Measurements from ENCODE around the gene VWA8. TPM values are rescaled to one million over a fixed set of nuclear protein-coding genes. Genes with fewer than 3 reads are reported as not detected.
"Not testable (repeated sequence)": the region's sequence is repeated elsewhere in the genome, so short reads cannot be mapped to it uniquely, and the experiment has no call there.

The VWA8 gene
- total RNA-seq, 1 donor from 2014 or later: 49.3 TPM

DNA sequence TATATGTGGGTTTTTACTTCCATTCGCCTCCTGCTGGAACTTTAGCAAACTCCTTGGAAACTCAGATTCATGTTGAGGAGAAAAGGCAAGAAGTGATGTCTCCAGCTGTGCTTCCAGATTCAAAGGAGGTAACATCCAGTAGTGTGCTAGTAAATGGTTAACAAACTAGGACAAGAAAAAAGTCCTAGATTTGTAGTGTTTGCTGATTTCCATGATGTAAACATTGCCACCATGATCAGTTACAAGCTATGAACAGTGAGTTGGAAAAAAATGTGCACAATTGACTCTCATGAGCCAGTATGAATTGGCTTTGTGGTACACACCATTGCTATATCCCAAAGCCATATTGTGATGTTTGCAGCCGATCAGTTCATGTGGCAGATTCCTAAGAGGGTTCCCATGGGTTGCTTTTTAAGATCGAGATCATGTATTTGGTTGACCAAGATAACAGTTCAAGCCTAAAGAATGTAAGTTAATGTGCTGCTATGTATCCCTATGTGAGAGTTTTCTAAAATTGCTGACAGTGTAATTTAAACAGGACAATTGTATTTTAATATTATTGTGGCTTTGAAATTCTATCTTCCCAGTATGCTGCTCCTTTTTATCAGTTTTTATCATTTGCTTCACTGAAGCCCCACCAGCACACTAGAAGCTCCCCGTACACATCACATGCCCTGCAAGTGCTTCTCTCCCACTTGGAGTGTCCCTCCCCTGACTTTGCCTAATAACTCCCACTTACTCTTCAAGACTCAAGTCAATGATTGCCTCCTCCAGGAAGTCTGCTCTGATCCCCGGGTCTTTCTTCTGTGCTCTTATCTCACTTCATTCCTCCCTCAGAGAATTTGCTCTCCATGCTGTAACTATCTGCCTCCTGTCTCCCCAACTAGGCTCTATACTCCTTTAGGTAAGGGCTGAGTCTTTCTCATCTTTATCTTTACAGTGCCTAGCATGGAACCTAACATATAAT lies 355.3 kb downstream of the VWA8 start:
- DNase-seq (ENCODE audit: low spot score in 2 of 2) (no peak), FAIRE-seq (no peak)

DNA sequence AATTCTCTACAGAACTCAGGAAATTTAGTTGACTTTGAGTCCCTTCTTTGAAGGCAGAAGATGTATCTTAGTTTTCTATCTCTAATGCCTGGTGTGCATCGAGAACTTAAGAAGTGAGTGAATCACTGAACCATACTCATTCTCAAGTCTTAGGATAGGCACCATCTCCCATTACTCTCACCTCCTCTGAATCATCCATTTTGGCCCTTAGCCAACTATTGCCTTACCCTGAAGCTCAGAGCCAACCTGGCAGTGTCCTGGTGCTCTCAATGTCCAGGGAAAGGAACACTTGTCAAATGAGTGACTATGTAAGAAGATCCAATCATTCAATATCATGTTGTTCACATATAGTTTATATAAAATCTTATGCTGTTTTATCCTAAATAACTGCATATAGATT lies 357.0 kb downstream of the VWA8 start:
- DNase-seq (ENCODE audit: low spot score in 2 of 2) (no peak), FAIRE-seq (no peak)

DNA sequence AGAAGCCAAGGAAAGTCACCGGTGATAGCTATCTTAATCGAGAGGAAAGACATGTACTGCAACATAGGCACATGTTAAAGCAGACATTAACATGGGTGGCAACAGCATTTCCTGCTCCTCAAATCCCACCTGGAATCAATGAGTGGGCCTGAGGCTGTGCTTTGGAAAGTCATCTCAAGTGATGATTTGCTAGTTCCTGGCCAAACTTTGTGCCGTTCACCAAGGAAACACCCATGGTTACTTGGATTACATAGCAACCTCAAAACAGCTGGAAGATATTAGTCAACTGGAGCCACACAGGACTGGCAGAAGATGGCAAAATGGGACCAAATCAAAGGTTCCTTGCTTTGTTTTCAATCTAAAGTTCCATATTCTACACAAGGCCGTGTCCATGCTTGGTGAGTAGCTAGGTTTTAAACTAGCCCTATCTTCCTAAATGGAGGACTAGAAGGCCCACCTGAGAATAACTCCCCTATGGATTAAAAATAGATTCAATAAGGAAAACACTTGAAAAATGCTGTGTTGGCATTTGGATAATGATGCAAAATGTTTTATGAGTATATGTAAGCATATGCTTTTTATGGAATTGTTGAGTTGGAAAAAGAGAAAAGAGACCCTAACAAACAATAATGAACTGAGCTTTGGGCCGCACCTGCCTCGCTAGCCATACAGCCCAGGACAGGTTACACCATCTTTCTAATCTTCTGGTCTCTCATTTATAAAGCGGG lies 359.0 kb downstream of the VWA8 start:
- FAIRE-seq (no peak), DNase-seq (ENCODE audit: low spot score in 2 of 2) (no peak)

DNA sequence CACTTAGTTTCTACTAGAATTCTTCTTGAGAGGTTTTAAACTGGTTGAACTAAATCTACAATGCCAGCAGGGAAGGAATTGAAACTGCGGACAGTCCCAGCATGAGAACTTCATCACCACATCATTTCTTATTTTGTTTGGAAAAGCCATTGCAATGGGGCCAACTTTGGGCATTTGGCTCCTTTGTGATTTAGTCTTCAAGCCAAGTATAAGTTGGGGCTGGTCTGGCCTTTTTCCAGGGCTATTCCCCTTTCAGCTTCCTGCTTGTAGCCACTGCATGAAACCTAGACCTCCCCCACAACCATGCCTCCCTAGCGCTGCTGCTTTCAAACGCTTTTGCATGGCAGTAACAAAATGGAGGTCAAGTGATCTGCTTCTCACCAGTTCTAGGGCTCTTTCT lies 361.3 kb downstream of the VWA8 start:
- DNase-seq (ENCODE audit: low spot score in 2 of 2) (no peak), FAIRE-seq (no peak)

DNA sequence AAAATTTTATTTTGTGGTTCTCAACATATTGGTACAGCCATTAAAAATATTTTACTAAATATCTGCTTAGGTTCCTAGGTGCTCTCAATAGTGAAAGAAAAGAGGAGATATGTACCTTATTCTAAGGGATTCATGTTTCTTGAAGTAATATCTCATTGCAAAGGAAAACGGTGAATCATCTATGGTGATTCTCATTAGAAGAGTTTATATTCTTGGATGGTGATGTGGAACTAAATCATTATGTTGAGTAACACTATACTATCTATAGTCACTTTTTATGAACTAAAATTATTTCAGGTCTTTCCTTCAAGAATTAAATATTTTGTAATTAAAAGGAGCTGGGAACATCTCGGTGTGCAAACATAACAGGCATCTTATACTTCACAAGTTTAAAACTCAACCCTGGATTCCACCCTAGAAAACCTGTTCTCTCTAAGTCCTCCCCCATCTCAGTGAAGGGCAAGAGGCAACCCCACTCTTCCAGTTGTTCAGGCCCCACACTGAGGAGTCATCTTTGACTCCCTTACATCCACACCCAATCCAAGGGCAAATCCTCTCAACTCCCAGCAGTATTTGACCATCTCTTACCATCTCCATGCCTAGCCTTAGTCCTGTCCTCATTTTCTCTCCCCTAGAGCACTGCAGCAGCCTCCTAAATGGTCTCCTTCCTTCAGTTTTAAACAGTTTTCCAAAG lies 363.4 kb downstream of the VWA8 start:
- no peak for DNase-seq (ENCODE audit: low spot score in 2 of 2)
- no peak for FAIRE-seq

DNA sequence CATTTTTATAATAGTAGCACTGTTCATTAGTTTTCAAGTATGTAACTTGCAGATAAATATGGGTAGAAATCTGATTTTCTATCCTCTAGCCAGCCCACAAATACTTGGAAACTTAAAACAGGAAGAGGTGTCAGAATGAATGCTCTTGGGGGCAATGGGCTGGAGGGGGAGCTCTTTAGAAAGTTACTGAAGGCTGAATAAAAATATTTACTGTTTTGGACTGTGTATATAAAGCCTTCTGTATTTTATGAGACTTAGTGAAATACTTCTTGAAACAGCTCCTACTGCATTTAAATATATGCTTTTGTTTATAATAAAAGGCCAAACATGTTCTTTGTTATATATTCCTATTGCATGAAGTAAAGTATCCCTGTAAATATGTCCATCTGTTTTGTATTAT lies 364.7 kb downstream of the VWA8 start:
- no peak for FAIRE-seq
- no peak for DNase-seq (ENCODE audit: low spot score in 2 of 2)

DNA sequence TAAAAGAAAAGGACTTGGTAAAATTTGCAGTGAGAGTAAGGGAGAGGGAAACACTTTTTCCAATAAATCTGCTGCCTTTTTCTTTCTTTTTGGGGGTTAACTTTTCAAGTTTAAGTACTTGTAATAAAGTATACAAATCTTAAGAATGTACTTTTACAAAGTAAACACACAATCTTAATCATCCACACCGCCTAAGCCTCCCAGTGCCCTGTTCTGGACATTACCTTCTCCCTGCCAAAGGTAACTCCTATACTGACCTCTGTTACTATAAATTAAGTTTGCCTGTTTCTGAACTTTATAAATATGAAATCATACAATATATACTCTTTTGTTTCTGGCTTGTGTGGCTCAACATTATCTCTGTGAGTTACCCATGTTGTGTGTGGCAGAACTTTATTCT lies 365.6 kb downstream of the VWA8 start:
- FAIRE-seq: no peak
- no peak for DNase-seq (ENCODE audit: low spot score in 2 of 2)

DNA sequence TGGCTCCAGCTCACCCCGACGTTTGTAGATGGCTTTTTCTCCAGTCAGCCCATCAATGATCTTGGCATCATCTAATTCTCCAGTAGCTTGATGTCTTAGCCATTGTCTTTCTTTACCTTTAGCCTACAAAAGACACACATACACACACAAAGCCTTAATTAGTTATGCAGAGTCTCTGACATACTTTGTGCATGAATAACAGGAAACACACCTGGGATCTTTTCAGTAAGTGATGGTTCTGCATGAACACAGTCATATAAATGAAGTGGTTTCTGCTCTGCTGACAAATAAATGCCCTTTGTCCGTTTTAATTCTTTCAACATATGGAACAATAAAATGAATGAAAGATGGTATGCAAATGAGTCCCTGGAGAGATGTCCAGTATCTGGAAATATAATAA lies 370.3 kb downstream of the VWA8 start:
- no peak for FAIRE-seq

DNA sequence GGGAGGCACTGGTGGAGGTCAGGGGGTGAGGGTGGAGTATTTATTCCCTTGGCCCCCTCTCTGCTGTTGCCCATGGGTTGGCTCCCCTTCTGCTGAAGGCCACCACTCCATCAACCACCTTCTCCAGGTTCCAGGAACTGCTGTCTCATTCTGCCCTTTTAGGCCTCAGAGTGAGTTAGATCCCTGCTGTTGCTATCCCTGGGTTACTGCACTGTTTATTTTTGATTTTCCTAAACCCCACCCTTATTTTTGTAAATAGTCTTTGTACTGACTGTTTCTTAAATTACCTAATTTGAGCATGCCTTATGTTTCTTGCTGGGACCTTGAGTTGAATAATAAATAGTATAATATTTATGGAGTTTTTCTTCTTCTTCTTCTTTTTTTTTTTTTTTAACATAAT lies 370.8 kb downstream of the VWA8 start:
- no peak for DNase-seq (ENCODE audit: low spot score in 2 of 2)
- FAIRE-seq: no peak

More for the DNA sequence above, 370.3 kb downstream of the VWA8 start:
- no peak for DNase-seq (ENCODE audit: low spot score in 2 of 2)

DNA sequence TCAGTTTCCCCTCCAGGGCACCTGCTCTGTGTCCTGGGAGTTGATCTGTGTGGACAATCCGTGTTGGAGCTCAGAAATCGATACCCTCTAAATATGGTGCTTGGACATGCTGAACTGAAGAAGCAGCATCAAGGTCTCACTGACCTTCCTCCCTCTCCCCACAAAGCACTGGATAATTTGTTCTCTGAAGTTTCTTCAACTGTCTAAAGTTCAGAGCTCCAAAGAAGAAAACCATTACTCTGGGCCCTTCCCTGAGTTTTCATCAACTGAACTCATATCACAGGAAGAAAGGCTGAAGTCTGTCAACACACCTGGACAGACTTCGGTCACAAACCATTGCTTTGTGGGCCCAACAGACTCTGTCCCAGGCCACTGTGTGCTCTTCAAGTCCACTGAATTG lies 371.5 kb downstream of the VWA8 start:
- FAIRE-seq: no peak
- no peak for DNase-seq (ENCODE audit: low spot score in 2 of 2)

DNA sequence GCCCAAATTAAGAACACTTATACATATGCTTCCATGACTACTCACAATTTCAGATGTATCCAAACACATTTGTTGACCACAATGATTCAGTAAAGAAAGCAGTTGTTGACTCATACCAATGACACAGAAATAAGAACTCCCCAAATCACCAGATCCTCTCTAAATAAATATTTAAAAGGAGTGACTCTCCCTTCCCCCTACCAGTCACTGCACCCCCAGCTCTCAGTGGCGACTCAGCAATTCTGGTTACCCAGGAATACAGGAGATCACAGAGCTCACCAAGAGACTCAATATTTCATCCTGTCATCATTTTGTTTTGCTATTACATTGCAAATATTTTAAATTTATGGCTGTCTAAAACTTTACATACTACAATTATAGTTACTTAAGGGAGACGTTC lies 372.0 kb downstream of the VWA8 start:
- FAIRE-seq: no peak

DNA sequence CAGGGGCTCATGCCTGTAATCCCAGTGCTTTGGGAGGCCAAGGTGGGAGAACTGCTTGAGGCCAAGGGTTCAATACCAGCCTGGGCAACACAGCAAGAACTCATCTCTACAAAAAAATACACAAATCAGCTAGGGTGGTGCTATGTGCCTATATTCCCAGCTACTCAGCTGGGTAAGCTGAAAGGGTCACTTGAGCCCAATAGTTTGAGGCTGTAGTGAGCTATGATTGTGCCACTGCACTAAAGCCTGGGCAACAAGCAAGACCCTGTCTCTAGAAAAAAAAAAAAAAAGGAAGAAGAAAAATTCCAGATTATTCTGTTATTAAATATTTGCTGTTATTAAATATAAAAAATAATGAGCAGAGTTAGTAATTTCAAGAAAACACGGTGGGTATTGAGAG lies 372.5 kb downstream of the VWA8 start:
- DNase-seq (ENCODE audit: low spot score in 2 of 2) (no peak), FAIRE-seq (no peak)

More for the DNA sequence above, 372.0 kb downstream of the VWA8 start:
- no peak for DNase-seq (ENCODE audit: low spot score in 2 of 2)

DNA sequence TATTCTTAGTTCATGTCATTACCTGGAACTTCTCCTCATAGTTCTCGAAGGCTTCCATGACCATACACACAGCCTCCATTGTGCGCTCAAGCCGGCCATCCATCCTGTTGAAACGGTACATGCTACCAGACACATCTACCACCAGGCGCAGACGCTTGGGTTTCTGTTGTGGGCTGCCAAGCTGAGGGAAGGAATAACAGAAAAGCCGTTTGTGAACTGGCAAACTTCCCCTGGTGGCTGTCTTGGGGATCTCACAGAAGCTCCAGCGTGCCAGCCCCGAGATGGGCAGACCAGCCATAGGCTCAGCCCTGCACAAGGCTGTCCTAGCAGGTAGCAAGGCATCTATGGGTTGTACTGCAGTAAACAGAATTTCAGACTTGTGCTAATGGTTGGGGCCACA lies 373.4 kb downstream of the VWA8 start:
- no peak for FAIRE-seq
- DNase-seq (ENCODE audit: low spot score in 2 of 2): no peak

DNA sequence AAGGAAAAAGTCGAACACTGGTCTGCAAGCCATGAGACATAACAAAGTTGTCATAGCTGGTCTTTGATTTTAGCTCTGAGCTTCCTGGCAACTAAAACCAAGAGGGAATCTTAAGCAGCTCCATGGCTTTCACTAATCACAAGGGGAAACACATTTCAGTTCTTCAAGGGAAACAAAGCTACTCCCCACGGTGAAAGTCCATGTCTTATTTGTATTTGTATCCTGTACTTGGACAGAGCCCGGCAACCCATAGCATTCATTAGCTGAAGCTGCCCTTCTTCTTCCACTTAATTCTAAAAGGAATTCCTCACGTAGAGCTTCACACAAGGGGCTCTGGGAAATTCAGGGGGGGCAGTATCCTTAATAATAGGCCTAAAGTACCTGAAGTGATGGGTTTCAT lies 374.7 kb downstream of the VWA8 start:
- DNase-seq (ENCODE audit: low spot score in 2 of 2) (no peak), FAIRE-seq (no peak)

DNA sequence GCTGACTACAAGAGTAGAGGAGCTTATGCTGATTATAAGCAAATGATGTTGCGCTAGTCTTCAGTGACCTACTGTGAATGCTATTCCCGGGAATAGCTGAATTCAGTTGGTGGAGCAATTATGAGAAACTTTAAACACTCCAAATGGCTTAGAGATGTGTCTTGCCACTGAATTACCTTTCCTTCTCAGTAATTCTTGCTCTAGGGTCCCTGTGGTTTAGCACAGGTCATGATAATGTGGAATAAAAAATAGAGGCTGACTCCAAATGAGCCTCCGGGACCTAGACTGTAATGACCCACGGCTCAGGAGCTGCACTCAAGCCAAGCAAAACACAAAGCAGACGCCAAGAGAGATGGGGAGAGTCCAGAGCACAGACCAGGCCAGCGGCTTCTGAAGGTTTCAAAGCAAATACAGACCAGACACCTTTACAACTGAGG lies 378.9 kb downstream of the VWA8 start:
- no peak for FAIRE-seq
- DNase-seq (ENCODE audit: low spot score in 2 of 2): no peak

DNA sequence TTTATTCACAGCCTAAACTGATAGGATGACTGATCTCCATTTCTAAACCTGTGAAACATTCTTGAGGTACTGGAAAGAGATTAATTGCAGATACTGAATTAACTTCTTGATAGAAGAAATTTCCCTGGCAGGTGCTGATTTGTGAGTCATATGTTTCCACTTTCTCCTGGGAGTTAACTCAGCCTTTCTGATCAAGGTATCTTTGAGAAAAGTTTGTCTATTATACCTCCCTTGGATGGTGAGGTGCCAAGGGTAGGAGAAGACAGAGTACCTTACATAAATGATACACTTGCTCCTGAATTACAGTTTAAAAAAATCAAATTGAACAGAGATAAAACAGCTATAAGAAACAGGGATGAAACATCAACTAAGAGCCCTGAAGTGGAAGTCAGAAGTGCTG lies 380.6 kb downstream of the VWA8 start:
- DNase-seq (ENCODE audit: low spot score in 2 of 2) (no peak), FAIRE-seq (no peak)

DNA sequence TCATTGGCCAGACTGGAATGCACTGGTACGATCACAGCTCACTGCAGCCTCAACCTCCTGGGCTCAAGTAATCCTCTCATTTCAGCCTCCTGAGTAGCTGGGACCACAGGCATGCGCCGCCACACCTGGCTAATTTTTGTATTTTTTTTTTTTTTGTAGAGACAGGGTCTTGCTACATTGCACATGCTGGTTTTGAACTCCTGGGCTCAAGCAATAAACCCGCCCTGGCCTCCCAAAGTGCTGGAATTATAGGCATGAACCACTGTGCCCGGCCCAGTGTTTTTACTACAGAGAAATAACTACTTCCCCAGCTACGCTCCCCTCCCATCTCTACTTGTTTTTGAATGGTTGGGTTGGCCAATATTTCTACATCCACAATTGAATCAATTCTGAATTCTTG lies 381.0 kb downstream of the VWA8 start:
- no peak for DNase-seq (ENCODE audit: low spot score in 2 of 2)
- FAIRE-seq: no peak

DNA sequence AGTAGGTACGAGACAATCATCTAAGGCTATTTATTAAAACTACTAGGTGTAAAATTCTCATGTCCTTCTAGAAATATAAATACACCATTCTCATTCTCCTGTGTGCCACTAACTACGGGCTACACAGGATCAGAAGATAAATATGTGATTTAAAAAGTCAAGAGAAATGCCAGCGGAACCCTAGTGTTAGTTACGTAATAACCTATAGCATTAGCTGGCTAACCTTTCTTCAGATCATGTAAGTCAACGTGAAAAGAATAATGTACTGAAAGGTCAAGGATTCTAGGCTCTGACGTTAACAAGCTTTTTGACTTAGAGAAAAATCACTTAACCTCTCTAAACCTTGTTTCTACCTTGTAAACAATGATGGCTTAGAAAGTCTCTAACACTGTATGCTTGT lies 381.7 kb downstream of the VWA8 start:
- DNase-seq (ENCODE audit: low spot score in 2 of 2): no peak
- no peak for FAIRE-seq

DNA sequence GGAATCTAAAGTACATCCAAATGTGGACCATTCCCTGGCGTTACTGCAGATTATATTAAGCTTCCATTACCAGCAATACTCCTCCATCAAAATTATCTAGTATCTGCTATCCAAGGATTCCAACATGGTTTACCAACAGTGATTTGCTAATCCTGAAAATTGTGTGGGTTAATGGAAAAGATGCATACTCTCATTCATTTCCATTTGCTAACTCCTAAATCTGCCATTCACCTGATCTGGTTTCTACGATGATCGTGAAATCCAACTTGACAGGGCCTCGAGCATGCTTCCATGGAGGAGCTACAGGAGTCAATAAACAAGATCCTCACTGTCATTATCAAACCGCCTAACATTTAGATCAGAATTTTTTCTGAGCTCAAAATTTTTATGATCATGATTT lies 382.5 kb downstream of the VWA8 start:
- FAIRE-seq: no peak
- DNase-seq (ENCODE audit: low spot score in 2 of 2): no peak

DNA sequence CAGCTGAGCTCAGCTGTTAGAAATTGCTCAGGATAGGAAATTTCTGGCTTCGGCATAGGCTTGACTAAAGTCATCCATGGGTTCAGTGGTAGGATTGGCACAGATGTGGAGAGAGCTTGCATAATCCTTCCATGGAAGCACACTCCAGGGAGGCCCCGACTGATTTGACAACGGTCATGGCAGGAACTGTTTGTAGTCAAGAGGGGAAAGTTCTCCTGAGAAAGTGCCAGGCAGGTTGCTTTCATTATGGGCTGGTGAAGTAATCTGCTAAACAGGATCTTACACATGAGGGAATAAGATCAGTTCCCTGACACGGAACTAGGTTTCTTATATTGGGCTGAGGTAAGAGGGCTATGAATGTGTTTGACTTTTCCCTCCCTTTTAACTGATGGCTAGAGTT lies 383.5 kb downstream of the VWA8 start:
- no peak for FAIRE-seq
- DNase-seq (ENCODE audit: low spot score in 2 of 2): no peak

DNA sequence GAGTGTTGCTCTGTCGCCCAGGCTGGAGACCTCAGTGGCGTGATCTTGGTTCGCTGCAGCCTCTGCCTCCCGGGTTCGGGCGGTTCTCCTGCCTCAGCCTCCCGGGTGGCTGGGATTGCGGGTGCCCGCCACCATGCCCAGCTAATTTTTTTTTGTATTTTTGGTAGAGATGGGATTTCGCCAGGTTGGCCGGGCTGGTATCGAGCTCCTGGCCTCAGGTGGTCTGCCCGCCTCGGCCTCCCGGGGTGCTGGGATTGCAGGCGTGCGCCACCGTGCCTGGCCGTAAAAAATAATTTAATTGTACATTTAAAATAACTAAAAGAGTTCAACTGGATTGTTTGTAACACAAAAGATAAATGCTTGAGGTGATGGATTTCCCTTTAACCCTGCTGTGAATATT lies 387.3 kb downstream of the VWA8 start:
- DNase-seq (ENCODE audit: low spot score in 2 of 2); FAIRE-seq: not testable (repeated sequence)
